MM.1S (cell line): Measurements from ENCODE around the gene ADAM11.
"Not testable (repeated sequence)": the region's sequence is repeated elsewhere in the genome, so short reads cannot be mapped to it uniquely, and the experiment has no call there.

ENCODE experiments used
- DNase-seq: peaks from one replicate; pipeline ENCODE4 v3.0.0-alpha.2; 2015
- H2AFZ ChIP-seq: fragments of 300-600 bp; sonication (generic); 2 replicates; pipeline ENCODE4 v1.6.0; 2016; ENCODE audit warnings: antibody characterized with exemption, low read length
- H3F3A ChIP-seq: fragments of 300-600 bp; sonication (generic); 2 replicates; pipeline ENCODE4 v1.6.1; 2016; ENCODE audit warnings: mild to moderate bottlenecking, antibody characterized with exemption, low read length, moderate library complexity, mixed read lengths; ENCODE audit not compliant: insufficient read depth
- H3K27ac ChIP-seq: fragments of 300-600 bp; sonication (generic); 2 replicates; pipeline ENCODE4 v1.5.1; 2016; ENCODE audit warnings: mild to moderate bottlenecking, low read length
- H3K27me3 ChIP-seq: fragments of 300-600 bp; sonication (generic); replicated peaks from 2 replicates; pipeline ENCODE4 v1.6.0; 2016; ENCODE audit warnings: low read length; ENCODE audit not compliant: insufficient read depth
- H3K36me3 ChIP-seq: fragments of 300-600 bp; sonication (generic); replicated peaks from 2 replicates; pipeline ENCODE4 v1.6.1; 2016; ENCODE audit warnings: mild to moderate bottlenecking, low read length, mixed read lengths; ENCODE audit not compliant: insufficient read depth
- H3K4me1 ChIP-seq: fragments of 300-600 bp; sonication (generic); 2 replicates; pipeline ENCODE4 v1.6.1; 2016; ENCODE audit warnings: low read length, mixed read lengths
- H3K4me2 ChIP-seq: fragments of 300-600 bp; sonication (generic); 2 replicates; pipeline ENCODE4 v1.6.0; 2016; ENCODE audit warnings: low read depth, low read length
- H3K4me3 ChIP-seq: fragments of 300-600 bp; sonication (generic); 2 replicates; pipeline ENCODE4 v1.5.1; 2016; ENCODE audit warnings: low read length, mixed read lengths
- H3K79me2 ChIP-seq: fragments of 300-600 bp; sonication (generic); 2 replicates; pipeline ENCODE4 v1.6.1; 2016; ENCODE audit warnings: mixed run types, low read length, mixed read lengths
- H3K9ac ChIP-seq: fragments of 300-600 bp; sonication (generic); 2 replicates; pipeline ENCODE4 v1.6.1; 2016; ENCODE audit warnings: low read length, mixed read lengths
- H3K9me2 ChIP-seq: fragments of 300-600 bp; sonication (generic); replicated peaks from 2 replicates; pipeline ENCODE4 v1.6.1; 2016; ENCODE audit warnings: mild to moderate bottlenecking, low read length, mixed read lengths; ENCODE audit not compliant: insufficient read depth
- H3K9me3 ChIP-seq: fragments of 300-600 bp; sonication (generic); replicated peaks from 2 replicates; pipeline ENCODE4 v1.6.1; 2016; ENCODE audit warnings: mild to moderate bottlenecking, low read length, mixed read lengths; ENCODE audit not compliant: insufficient read depth
- H4K20me1 ChIP-seq: fragments of 300-600 bp; sonication (generic); 2 replicates; pipeline ENCODE4 v1.6.1; 2016; ENCODE audit warnings: mild to moderate bottlenecking, low read length, moderate library complexity, mixed read lengths; ENCODE audit not compliant: insufficient read depth
- CTCF ChIP-seq: fragments of 300-600 bp; sonication (generic); IDR thresholded peaks from 2 replicates; pipeline ENCODE4 v1.5.1; 2016; ENCODE audit warnings: antibody characterized with exemption, low read length, mixed read lengths
- EZH2 ChIP-seq: fragments of 300-600 bp; sonication (generic); optimal IDR thresholded peaks from 2 replicates; pipeline ENCODE3; 2017; ENCODE audit warnings: low read depth, mild to moderate bottlenecking, antibody characterized with exemption, low read length, mixed read lengths
- EZH2phosphoT487 ChIP-seq: fragments of 300-600 bp; sonication (generic); IDR thresholded peaks from 2 replicates; pipeline ENCODE4 v1.6.1; 2018; ENCODE audit warnings: antibody characterized with exemption, low read length

ADAM11 gene

GRCh38 chr17:44820631-44821212 is 61.9 kb downstream of the ADAM11 start:
- H3K4me2 ChIP-seq: no peak overlapping the region
- H4K20me1 ChIP-seq: no peaks in the 10 kb centered on the region
- no peaks in the 10 kb centered on the region for H3K4me1 ChIP-seq
- H3K36me3 ChIP-seq: no peaks in the 10 kb centered on the region
- H2AFZ ChIP-seq: no peak overlapping the region
- no peak overlapping the region for H3K4me3 ChIP-seq
- H3K79me2 ChIP-seq: peaks cover 6% of the 10 kb centered on the region
- H3K9me3 ChIP-seq: no peaks in the 10 kb centered on the region
- no peak overlapping the region for H3K27ac ChIP-seq
- no peaks in the 10 kb centered on the region for H3F3A ChIP-seq
- TF ChIP-seq EZH2 (no peak), CTCF (no peak), EZH2phosphoT487 (no peak)
- no peaks in the 10 kb centered on the region for H3K27me3 ChIP-seq
- H3K9ac ChIP-seq: no peak overlapping the region
- DNase-seq: no peak
- H3K9me2 ChIP-seq: no peaks in the 10 kb centered on the region

GRCh38 chr17:44825236-44825635 is 66.4 kb downstream of the ADAM11 start:
- H3K4me1 ChIP-seq, H3K9me3 ChIP-seq, H3K9ac ChIP-seq, H3K36me3 ChIP-seq, DNase-seq, H3F3A ChIP-seq, H3K4me2 ChIP-seq, H3K9me2 ChIP-seq, H3K27ac ChIP-seq, H3K4me3 ChIP-seq, H2AFZ ChIP-seq, H4K20me1 ChIP-seq: not testable (repeated sequence)
- Histone ChIP-seq H3K79me2 (peaks cover 18% of the 10 kb centered on the region), H3K27me3 (peaks cover 21% of the 10 kb centered on the region; the same call in 1 of the 2 replicates)

GRCh38 chr17:44826123-44826790 is 67.5 kb downstream of the ADAM11 start:
- Histone ChIP-seq H2AFZ (no peak overlapping the region), H3K27ac (no peak overlapping the region), H3K9ac (no peak overlapping the region), H3F3A (no peaks in the 10 kb centered on the region), H3K36me3 (no peaks in the 10 kb centered on the region), H3K4me2 (no peak overlapping the region), H3K4me3 (no peak overlapping the region), H3K27me3 (peaks cover 31% of the 10 kb centered on the region; the same call in 1 of the 2 replicates), H3K4me1 (no peaks in the 10 kb centered on the region), H3K79me2 (peaks cover 12% of the 10 kb centered on the region), H3K9me2 (no peaks in the 10 kb centered on the region), H3K9me3 (no peaks in the 10 kb centered on the region), H4K20me1 (no peaks in the 10 kb centered on the region)
- TF ChIP-seq EZH2phosphoT487 (no peak), EZH2 (no peak), CTCF (no peak)
- DNase-seq: no peak

DNA sequence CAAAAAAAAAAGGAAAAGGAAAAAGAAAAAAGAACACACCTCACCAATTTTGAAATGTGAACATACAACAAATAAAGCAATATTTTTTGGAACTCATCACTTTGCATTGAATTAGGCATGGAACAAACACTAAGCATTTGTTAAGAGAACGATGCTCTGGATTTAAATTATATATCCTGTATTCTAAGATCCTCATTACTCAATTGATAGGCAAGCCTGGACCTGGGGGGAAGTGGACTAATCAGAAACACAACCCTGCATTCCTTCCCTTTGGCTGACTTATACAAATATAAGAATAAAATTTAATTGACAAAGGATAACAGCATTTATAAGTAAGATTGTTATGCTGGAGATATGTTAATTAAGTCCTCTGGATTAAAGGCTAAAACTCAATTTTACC is 69.1 kb downstream of the ADAM11 start:
- H3K79me2 ChIP-seq: peaks cover 12% of the 10 kb centered on the region
- no peak overlapping the region for H3K4me2 ChIP-seq
- no peak overlapping the region for H3K4me3 ChIP-seq
- no peak overlapping the region for H3K27ac ChIP-seq
- H3K27me3 ChIP-seq: peaks cover 32% of the 10 kb centered on the region; the same call in 1 of the 2 replicates
- TF ChIP-seq CTCF (no peak), EZH2phosphoT487 (no peak), EZH2 (no peak)
- H3K9me3 ChIP-seq: no peaks in the 10 kb centered on the region
- no peaks in the 10 kb centered on the region for H3K4me1 ChIP-seq
- H3K9me2 ChIP-seq: no peaks in the 10 kb centered on the region
- H3K9ac ChIP-seq: no peak overlapping the region
- DNase-seq: no peak
- no peaks in the 10 kb centered on the region for H3K36me3 ChIP-seq
- H4K20me1 ChIP-seq: no peaks in the 10 kb centered on the region
- H3F3A ChIP-seq: no peaks in the 10 kb centered on the region
- no peak overlapping the region for H2AFZ ChIP-seq
